Neural cell (in vitro differentiated cells): ENCODE data around the gene KRT40.

ENCODE experiments used
- CTCF ChIP-seq: fragments of 450-650 bp; IDR thresholded peaks from 2 replicates; pipeline ENCODE4 v1.5.1; 2014; ENCODE audit warnings: antibody characterized with exemption, mild to moderate bottlenecking, moderate library complexity; ENCODE audit not compliant: poor library complexity, severe bottlenecking
- EP300 ChIP-seq: fragments of 450-650 bp; conservative IDR thresholded peaks from 2 replicates; pipeline ENCODE4 v1.6.1; 2014; ENCODE audit warnings: antibody characterized with exemption, mild to moderate bottlenecking, moderate library complexity; ENCODE audit not compliant: poor library complexity, severe bottlenecking
- EZH2 ChIP-seq: fragments of 200-600, 300-800 bp; shearing (Covaris generic), sonication (generic); IDR thresholded peaks from 2 replicates; pipeline ENCODE4 v1.6.1; 2014; ENCODE audit warnings: antibody characterized with exemption, low read length, borderline replicate concordance, mild to moderate bottlenecking; ENCODE audit not compliant: insufficient read depth, poor library complexity, severe bottlenecking
- POLR2AphosphoS5 ChIP-seq: IDR thresholded peaks from 2 replicates; pipeline ENCODE4 v1.6.1; 2012
- RAD21 ChIP-seq: fragments of 450-650 bp; conservative IDR thresholded peaks from 2 replicates; pipeline ENCODE4 v1.6.1; 2014; ENCODE audit warnings: antibody characterized with exemption, mild to moderate bottlenecking, moderate library complexity
- REST ChIP-seq: IDR thresholded peaks from 2 replicates; pipeline ENCODE4 v1.6.1; 2012; ENCODE audit warnings: borderline replicate concordance
- SMC3 ChIP-seq: fragments of 450-650 bp; conservative IDR thresholded peaks from 2 replicates; pipeline ENCODE4 v1.6.1; 2014; ENCODE audit warnings: antibody characterized with exemption, mild to moderate bottlenecking, moderate library complexity; ENCODE audit not compliant: poor library complexity
- TAF1 ChIP-seq: IDR thresholded peaks from 2 replicates; pipeline ENCODE4 v1.6.1; 2012; ENCODE audit warnings: low read depth

- TF ChIP-seq CTCF (no peak), EZH2 (no peak), POLR2AphosphoS5 (no peak), TAF1 (no peak), SMC3 (no peak), EP300 (no peak), RAD21 (no peak), REST (no peak)
These were observed 28.4 kb upstream of the KRT40 start for GRCh38 chr17:41012326-41013120.
